ENCODE results near the gene PTPRT. TPM values are rescaled to one million over a fixed set of nuclear protein-coding genes. Genes with fewer than 3 reads are reported as not detected.

Gene PTPRT
- total RNA-seq, 1 donor: 0.72 TPM

DNA sequence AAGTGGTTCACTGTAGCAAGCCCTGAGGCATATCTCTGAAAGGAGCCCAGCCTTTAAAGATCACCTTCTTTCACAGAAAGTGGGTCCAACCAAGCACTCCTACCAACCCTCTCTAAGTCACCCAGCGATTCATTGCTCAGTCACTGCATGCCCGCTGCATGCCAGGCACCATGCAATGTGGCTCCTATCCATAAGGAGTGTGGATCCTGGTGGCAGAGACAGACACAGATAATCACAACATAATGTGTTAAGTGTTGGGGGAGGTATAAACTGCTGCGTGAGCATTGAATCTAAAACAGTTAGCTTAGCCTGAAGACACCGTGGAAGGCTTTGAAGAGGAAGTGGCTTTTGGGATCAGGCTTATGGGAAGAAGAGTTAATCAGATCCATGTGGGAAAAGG lies 659.5 kb downstream of the PTPRT start:
- no peak overlapping the region for H3K4me3 ChIP-seq (ENCODE audit: low read depth, low read length)
- DNase-seq (ENCODE audit: low read depth): no peak
- TF ChIP-seq CTCF (IDR thresholded peaks at IDR 0.05; ENCODE audit: insufficient read depth, low read length): no peak

GRCh38 chr20:42524058-42524457 lies 665.6 kb downstream of the PTPRT start:
- DNase-seq (ENCODE audit: low read depth): no peak
- no peak for TF ChIP-seq CTCF (IDR thresholded peaks at IDR 0.05; ENCODE audit: insufficient read depth, low read length)
- H3K4me3 ChIP-seq (ENCODE audit: low read depth, low read length): no peak overlapping the region

GRCh38 chr20:42516692-42517091 lies 673.0 kb downstream of the PTPRT start:
- TF ChIP-seq CTCF (IDR thresholded peaks at IDR 0.05; ENCODE audit: insufficient read depth, low read length): no peak
- no peak overlapping the region for H3K4me3 ChIP-seq (ENCODE audit: low read depth, low read length)
- no peak for DNase-seq (ENCODE audit: low read depth)

- no peak overlapping the region for H3K4me3 ChIP-seq (ENCODE audit: low read depth, low read length)
- no peak for TF ChIP-seq CTCF (IDR thresholded peaks at IDR 0.05; ENCODE audit: insufficient read depth, low read length)
- no peak for DNase-seq (ENCODE audit: low read depth)
Measured at GRCh38 chr20:42510686-42511085, 679.0 kb downstream of the PTPRT start.

DNA sequence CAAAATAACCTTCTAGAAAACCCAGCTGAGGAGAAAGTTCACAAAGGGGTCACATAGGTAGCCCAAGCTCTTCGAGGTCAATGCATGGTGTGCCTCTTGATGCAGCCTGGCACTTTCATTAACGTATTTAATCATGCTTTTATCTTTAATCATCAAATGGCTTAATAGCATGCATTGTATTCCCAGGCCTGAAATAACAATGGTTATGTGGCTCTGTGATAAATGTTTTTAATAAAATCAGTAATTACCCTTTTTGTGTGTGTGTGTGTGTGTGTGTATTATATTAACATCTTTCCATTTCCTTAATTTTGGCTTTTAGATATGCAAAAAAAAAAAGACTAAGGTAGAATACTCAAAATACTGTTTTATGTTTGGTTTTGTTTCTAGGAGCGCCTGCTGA lies 681.8 kb downstream of the PTPRT start:
- no peak for DNase-seq (ENCODE audit: low read depth)
- no peak for TF ChIP-seq CTCF (IDR thresholded peaks at IDR 0.05; ENCODE audit: insufficient read depth, low read length)
- no peak overlapping the region for H3K4me3 ChIP-seq (ENCODE audit: low read depth, low read length)

- no peak for DNase-seq (ENCODE audit: low read depth)
- TF ChIP-seq CTCF (IDR thresholded peaks at IDR 0.05; ENCODE audit: insufficient read depth, low read length): no peak
- no peak overlapping the region for H3K4me3 ChIP-seq (ENCODE audit: low read depth, low read length)
Measured at GRCh38 chr20:42506397-42506796, 683.3 kb downstream of the PTPRT start.

- H3K4me3 ChIP-seq (ENCODE audit: low read depth, low read length): no peak overlapping the region
- TF ChIP-seq CTCF (IDR thresholded peaks at IDR 0.05; ENCODE audit: insufficient read depth, low read length): no peak
- no peak for DNase-seq (ENCODE audit: low read depth)
Measured at GRCh38 chr20:42502591-42502990, 687.1 kb downstream of the PTPRT start.
